HG02610 (cell line): ENCODE measurements around the gene RPN2.

ENCODE experiments used
- ATAC-seq: cut with Tn5 transposase; IDR thresholded peaks from one replicate; pipeline ENCODE4 v1.9.1; 2021; ENCODE audit warnings: mild to moderate bottlenecking, moderate library complexity; ENCODE audit not compliant: unreplicated experiment

The RPN2 gene

DNA sequence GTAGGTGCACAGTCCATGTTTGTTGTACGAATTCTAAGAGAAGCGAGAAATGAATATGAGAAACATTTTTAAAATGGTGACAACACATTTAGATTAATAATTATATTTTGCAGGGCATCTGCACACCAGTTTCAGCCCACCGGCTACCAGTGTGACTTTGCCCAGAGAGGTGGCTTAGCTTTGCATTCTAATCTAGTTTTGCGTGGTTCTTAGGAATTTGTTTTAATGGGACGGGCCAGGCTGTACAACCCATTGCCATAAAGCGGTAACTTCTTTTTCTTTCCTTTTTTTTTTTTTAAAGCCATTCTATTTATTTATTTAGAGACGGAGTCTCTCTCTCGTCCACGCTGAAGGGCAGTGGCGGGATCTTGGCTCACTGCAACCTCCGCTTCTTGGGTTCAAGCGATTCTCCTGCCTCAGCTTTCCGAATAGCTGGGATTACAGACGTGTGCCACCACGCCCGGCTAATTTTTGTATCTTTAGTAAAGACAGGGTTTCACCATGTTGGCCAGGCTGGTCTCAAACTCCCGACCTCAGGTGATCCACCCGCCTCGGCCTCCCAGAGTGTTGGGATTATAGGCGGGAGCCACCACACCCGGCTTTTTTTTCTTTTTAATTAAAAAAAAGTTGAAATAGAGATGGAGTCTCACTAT lies 111.2 kb downstream of the RPN2 start:
- ATAC-seq: no peak
